HL-60 (cell line): Measurements from ENCODE around the gene P2RX1.

Experiments used
- DNase-seq, 2 experiments: peaks; one replicate each; pipeline ENCODE4 v3.0.0-alpha.2; 2010 to 2020; ENCODE audit warnings: low read depth in 1 of 2, low spot score in 1 of 2
- H3K27ac ChIP-seq: fragments of 250-450 bp; sonication (Bioruptor Pico); replicated peaks from 2 replicates; pipeline ENCODE4 v1.5.1; 2020; ENCODE audit warnings: mild to moderate bottlenecking, moderate library complexity
- H3K27me3 ChIP-seq: fragments of 250-450 bp; sonication (Bioruptor Pico); 2 replicates; pipeline ENCODE4 v1.5.1; 2021; ENCODE audit warnings: mild to moderate bottlenecking, moderate library complexity; ENCODE audit not compliant: insufficient read depth, poor library complexity, severe bottlenecking
- H3K4me3 ChIP-seq: replicated peaks from 2 replicates; pipeline ENCODE4 v1.5.1; 2011; ENCODE audit warnings: mild to moderate bottlenecking, control low read depth, low read length; ENCODE audit not compliant: insufficient read depth
- GABPA ChIP-seq: IDR thresholded peaks from 2 replicates; pipeline ENCODE4 v1.6.1; 2012; ENCODE audit warnings: low read depth
- POLR2AphosphoS5 ChIP-seq: IDR thresholded peaks from 2 replicates; pipeline ENCODE4 v1.6.1; 2012; ENCODE audit warnings: low read depth
- SPI1 ChIP-seq: IDR thresholded peaks from 2 replicates; pipeline ENCODE4 v1.6.1; 2012; ENCODE audit warnings: low read depth, mild to moderate bottlenecking, borderline replicate concordance
- TF ChIP-seq, protein P1 (sequence below): IDR thresholded peaks from one replicate; pipeline ENCODE4 v1.5.1; 2011; ENCODE audit warnings: low read length, control low read depth, inconsistent platforms; ENCODE audit not compliant: insufficient read depth
- TF ChIP-seq, protein P2 (sequence below): IDR thresholded peaks from 2 replicates; pipeline ENCODE4 v1.6.1; 2012; ENCODE audit warnings: low read depth; ENCODE audit not compliant: insufficient replicate concordance

Gene P2RX1

DNA sequence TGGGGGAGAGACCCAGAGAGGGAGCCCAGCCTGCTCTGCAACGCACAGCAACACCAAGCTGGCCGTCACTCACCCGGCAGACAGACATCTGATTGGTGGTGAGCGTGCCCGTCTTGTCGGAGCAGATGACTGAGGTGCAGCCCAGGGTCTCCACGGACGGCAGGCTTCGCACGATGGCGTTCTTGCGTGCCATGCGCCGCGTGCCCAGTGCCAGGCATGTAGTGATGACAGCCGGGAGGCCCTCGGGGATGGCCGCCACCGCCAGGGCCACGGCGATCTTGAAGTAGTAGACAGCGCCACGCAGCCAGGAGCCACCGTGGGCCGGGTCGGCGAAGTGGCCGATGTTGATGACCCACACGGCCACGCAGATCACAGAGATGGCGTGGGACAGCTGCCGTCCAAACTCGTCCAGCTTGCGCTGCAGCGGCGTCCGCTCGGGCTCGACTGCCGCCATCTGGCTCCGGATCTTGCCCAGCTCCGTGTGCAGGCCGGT, 31.1 kb upstream of the P2RX1 start:
- TF ChIP-seq, protein P1, sequence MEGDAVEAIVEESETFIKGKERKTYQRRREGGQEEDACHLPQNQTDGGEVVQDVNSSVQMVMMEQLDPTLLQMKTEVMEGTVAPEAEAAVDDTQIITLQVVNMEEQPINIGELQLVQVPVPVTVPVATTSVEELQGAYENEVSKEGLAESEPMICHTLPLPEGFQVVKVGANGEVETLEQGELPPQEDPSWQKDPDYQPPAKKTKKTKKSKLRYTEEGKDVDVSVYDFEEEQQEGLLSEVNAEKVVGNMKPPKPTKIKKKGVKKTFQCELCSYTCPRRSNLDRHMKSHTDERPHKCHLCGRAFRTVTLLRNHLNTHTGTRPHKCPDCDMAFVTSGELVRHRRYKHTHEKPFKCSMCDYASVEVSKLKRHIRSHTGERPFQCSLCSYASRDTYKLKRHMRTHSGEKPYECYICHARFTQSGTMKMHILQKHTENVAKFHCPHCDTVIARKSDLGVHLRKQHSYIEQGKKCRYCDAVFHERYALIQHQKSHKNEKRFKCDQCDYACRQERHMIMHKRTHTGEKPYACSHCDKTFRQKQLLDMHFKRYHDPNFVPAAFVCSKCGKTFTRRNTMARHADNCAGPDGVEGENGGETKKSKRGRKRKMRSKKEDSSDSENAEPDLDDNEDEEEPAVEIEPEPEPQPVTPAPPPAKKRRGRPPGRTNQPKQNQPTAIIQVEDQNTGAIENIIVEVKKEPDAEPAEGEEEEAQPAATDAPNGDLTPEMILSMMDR: no peak
- no peak for TF ChIP-seq SPI1
- TF ChIP-seq, protein P2, sequence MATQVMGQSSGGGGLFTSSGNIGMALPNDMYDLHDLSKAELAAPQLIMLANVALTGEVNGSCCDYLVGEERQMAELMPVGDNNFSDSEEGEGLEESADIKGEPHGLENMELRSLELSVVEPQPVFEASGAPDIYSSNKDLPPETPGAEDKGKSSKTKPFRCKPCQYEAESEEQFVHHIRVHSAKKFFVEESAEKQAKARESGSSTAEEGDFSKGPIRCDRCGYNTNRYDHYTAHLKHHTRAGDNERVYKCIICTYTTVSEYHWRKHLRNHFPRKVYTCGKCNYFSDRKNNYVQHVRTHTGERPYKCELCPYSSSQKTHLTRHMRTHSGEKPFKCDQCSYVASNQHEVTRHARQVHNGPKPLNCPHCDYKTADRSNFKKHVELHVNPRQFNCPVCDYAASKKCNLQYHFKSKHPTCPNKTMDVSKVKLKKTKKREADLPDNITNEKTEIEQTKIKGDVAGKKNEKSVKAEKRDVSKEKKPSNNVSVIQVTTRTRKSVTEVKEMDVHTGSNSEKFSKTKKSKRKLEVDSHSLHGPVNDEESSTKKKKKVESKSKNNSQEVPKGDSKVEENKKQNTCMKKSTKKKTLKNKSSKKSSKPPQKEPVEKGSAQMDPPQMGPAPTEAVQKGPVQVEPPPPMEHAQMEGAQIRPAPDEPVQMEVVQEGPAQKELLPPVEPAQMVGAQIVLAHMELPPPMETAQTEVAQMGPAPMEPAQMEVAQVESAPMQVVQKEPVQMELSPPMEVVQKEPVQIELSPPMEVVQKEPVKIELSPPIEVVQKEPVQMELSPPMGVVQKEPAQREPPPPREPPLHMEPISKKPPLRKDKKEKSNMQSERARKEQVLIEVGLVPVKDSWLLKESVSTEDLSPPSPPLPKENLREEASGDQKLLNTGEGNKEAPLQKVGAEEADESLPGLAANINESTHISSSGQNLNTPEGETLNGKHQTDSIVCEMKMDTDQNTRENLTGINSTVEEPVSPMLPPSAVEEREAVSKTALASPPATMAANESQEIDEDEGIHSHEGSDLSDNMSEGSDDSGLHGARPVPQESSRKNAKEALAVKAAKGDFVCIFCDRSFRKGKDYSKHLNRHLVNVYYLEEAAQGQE: no peak
- TF ChIP-seq GABPA: no peak
- TF ChIP-seq POLR2AphosphoS5: peak; percentile 17; the same call in 1 of the 2 replicates
- Histone ChIP-seq H3K27me3 (no peaks in the 10 kb centered on the region), H3K4me3 (no peak overlapping the region), H3K27ac (no peak overlapping the region)
- DNase-seq: no peak

DNA sequence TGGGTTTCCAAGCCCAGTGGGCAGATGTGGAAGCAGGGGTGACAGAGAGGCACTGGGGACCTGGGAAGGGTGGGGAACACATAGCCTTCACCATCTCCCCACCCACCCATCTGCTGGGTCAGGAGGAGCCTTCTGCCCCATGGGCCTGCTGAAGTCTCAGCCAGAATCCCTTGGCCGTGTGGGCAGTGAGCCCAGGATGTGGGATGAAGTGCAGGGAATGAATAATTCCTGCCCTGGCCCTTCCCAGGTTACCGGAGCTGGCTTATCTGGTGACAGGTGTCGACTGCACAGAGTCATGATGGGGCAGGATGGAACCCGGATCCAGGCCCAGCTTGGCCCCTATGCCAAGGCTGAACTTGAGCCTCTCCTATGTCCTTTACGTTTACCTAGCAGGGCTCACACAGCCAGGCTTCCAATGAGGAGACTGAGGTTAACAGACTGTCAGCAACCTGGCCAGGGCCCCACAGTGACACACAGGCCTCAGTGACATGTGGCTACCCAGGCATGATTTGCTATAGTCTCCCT, 30.5 kb upstream of the P2RX1 start:
- TF ChIP-seq, protein P1: no peak
- TF ChIP-seq SPI1 (no peak), GABPA (no peak), POLR2AphosphoS5 (no peak)
- TF ChIP-seq, protein P2: no peak
- no peak for DNase-seq
- Histone ChIP-seq H3K4me3 (no peak overlapping the region), H3K27ac (no peak overlapping the region), H3K27me3 (no peaks in the 10 kb centered on the region)

DNA sequence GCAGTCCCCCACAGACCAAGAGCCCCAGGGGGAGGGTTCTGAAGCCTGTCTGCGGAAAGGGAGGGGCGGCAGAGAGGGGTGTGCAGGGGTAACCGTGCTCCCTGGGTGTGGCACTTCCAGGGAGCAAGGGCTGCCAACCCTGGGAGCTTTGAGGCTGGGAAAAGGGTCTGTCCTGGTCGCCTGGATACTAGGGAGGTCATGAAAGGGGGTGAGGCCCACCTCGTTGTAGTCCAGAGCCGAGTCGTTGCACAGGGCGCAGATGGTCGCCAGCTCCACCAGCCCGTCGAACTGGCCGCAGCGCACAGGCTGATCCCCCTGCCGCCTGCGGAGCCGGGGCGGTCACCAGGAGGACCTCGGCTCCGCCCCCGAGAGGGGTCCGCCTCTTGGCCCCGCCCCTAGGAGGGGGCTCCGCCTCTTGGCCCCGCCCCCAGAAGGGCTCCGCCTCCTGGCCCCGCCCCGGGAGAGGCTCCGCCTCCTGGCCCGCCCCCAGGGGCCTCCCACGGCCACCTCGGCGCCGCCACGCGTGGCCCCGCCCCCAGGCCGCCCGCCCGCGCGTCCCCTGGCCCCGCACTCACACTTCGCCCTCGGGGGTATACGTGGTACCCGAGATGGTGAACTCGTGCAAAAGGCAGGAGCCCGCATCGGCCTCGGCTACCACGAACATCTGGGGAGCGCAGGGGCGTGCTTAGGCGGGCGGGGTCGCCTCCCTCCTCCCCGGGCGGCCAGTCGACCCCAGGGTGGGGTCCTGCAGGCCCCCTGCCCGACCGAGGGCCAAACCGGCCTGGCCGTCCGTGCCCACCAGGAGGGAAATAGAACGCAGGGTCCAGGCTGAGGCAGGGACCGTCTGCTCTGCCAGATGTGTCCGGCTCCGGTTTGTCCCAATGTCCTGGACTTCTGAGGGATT, 28.5 kb upstream of the P2RX1 start:
- DNase-seq: no peak
- TF ChIP-seq SPI1 (no peak), POLR2AphosphoS5 (no peak), GABPA (no peak)
- TF ChIP-seq, protein P2: no peak
- TF ChIP-seq, protein P1: no peak
- H3K27me3 ChIP-seq: no peaks in the 10 kb centered on the region
- no peak overlapping the region for H3K27ac ChIP-seq
- H3K4me3 ChIP-seq: no peak overlapping the region
